OCI-LY7 (cell line): ENCODE measurements around the gene SPTBN4.

Experiments
- EZH2phosphoT487 ChIP-seq: fragments of 200-600 bp; sonication (generic); IDR thresholded peaks from 2 replicates; pipeline ENCODE4 v1.6.1; 2018; ENCODE audit warnings: low read depth, borderline replicate concordance, mild to moderate bottlenecking, mixed run types, antibody characterized with exemption, low read length, moderate library complexity, mixed read lengths
- TF ChIP-seq, protein P1 (sequence below): fragments of 200-600 bp; sonication (generic); conservative IDR thresholded peaks from 2 replicates; pipeline ENCODE4 v1.5.1; 2014; ENCODE audit warnings: mild to moderate bottlenecking, antibody characterized with exemption, low read length, moderate library complexity, mixed read lengths

GRCh38 chr19:40457953-40458596 is 8.7 kb upstream of the SPTBN4 start:
- TF ChIP-seq, protein P1, sequence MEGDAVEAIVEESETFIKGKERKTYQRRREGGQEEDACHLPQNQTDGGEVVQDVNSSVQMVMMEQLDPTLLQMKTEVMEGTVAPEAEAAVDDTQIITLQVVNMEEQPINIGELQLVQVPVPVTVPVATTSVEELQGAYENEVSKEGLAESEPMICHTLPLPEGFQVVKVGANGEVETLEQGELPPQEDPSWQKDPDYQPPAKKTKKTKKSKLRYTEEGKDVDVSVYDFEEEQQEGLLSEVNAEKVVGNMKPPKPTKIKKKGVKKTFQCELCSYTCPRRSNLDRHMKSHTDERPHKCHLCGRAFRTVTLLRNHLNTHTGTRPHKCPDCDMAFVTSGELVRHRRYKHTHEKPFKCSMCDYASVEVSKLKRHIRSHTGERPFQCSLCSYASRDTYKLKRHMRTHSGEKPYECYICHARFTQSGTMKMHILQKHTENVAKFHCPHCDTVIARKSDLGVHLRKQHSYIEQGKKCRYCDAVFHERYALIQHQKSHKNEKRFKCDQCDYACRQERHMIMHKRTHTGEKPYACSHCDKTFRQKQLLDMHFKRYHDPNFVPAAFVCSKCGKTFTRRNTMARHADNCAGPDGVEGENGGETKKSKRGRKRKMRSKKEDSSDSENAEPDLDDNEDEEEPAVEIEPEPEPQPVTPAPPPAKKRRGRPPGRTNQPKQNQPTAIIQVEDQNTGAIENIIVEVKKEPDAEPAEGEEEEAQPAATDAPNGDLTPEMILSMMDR = no peak
- TF ChIP-seq EZH2phosphoT487 = no peak
